ENCODE data around the gene RANBP1.
"Not testable (repeated sequence)": the region's sequence is repeated elsewhere in the genome, so short reads cannot be mapped to it uniquely, and the experiment has no call there.

The RANBP1 gene

GRCh38 chr22:20115691-20116375 lies at the start of gene RANBP1:
Gene RANBP1, plus strand, starts transcription at chr22:20116104. Its CDS starts 81 bp downstream, at chr22:20116185.
- no peak for DNase-seq

GRCh38 chr22:20066617-20067383 lies 49.1 kb upstream of the RANBP1 start:
- no peak for DNase-seq

- not testable (repeated sequence) for DNase-seq
These were observed 48.6 kb upstream of the RANBP1 start for GRCh38 chr22:20067384-20067682.

GRCh38 chr22:20068640-20069039 lies 47.3 kb upstream of the RANBP1 start:
- DNase-seq, result no peak

- no peak for DNase-seq
These were observed 46.4 kb upstream of the RANBP1 start for GRCh38 chr22:20069331-20070042.

GRCh38 chr22:20071524-20071972 lies 44.4 kb upstream of the RANBP1 start:
- no peak for DNase-seq

- no peak for DNase-seq
These were observed 39.2 kb upstream of the RANBP1 start for GRCh38 chr22:20076627-20077172.

- peak; percentile 71 for DNase-seq
These were observed 36.0 kb upstream of the RANBP1 start, which contains the start of gene DGCR8 for GRCh38 chr22:20079745-20080444. Gene DGCR8, plus strand, starts transcription at chr22:20080241. Its CDS starts 5,723 bp downstream, at chr22:20085964.

- DNase-seq, result peak; percentile 75
These were observed 35.5 kb upstream of the RANBP1 start for GRCh38 chr22:20080445-20080775.

- no peak for DNase-seq
These were observed 34.9 kb upstream of the RANBP1 start for GRCh38 chr22:20080776-20081654.

GRCh38 chr22:20083157-20083890 lies 32.6 kb upstream of the RANBP1 start:
- DNase-seq, result no peak

GRCh38 chr22:20083891-20084546 lies 31.9 kb upstream of the RANBP1 start:
- DNase-seq, result no peak

- no peak for DNase-seq
These were observed 31.1 kb upstream of the RANBP1 start for GRCh38 chr22:20084547-20085413.

GRCh38 chr22:20085651-20086050 lies 30.3 kb upstream of the RANBP1 start:
- no peak for DNase-seq

GRCh38 chr22:20086101-20086599 lies 29.8 kb upstream of the RANBP1 start:
- no peak for DNase-seq

GRCh38 chr22:20086763-20087162 lies 29.1 kb upstream of the RANBP1 start:
- DNase-seq, result no peak

- no peak for DNase-seq
These were observed 28.3 kb upstream of the RANBP1 start for GRCh38 chr22:20087319-20088262.

GRCh38 chr22:20088263-20088648 lies 27.6 kb upstream of the RANBP1 start:
- DNase-seq, result no peak
